ENCODE measurements around the gene TRIO.

DNA sequence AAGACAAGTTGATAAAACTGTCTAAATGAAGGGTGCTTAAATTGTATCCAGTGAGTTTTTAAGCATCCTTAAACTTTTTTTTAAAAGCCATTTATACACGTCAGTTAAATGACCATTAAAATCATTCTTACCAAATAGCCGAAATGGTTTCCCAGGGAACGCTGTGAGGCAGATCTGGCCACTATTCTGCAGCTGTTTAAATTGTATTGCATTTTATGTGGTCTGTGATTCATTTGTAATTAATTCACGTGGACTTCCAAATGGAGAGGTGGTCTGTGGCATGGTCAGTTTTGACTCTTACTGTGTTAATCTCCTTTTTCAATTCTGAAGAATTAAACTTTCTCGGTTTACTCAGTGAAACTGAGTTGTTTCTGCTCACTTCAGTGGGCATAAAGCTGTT lies 324.7 kb downstream of the TRIO start:
- TF ChIP-seq, protein P1, sequence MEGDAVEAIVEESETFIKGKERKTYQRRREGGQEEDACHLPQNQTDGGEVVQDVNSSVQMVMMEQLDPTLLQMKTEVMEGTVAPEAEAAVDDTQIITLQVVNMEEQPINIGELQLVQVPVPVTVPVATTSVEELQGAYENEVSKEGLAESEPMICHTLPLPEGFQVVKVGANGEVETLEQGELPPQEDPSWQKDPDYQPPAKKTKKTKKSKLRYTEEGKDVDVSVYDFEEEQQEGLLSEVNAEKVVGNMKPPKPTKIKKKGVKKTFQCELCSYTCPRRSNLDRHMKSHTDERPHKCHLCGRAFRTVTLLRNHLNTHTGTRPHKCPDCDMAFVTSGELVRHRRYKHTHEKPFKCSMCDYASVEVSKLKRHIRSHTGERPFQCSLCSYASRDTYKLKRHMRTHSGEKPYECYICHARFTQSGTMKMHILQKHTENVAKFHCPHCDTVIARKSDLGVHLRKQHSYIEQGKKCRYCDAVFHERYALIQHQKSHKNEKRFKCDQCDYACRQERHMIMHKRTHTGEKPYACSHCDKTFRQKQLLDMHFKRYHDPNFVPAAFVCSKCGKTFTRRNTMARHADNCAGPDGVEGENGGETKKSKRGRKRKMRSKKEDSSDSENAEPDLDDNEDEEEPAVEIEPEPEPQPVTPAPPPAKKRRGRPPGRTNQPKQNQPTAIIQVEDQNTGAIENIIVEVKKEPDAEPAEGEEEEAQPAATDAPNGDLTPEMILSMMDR (IDR thresholded peaks at IDR 0.05; ENCODE audit: poor library complexity): no peak
- no peak for TF ChIP-seq EZH2 (IDR thresholded peaks at IDR 0.05; ENCODE audit: borderline replicate concordance)
